NOMO-1 treated with dmso at 0.1 percent for 144 hours (cell line): ENCODE measurements around the gene ATG9B.
A peak's percentile ranks its signal among the peaks of the same experiment; 100 is the strongest.
"Not testable (repeated sequence)": the region's sequence is repeated elsewhere in the genome, so short reads cannot be mapped to it uniquely, and the experiment has no call there.

Experiments used
- DNase-seq: peaks from one replicate; lab custom pipeline; 2025; ENCODE audit not compliant: unreplicated experiment; lab: John Stamatoyannopoulos, UW

The ATG9B gene

DNA sequence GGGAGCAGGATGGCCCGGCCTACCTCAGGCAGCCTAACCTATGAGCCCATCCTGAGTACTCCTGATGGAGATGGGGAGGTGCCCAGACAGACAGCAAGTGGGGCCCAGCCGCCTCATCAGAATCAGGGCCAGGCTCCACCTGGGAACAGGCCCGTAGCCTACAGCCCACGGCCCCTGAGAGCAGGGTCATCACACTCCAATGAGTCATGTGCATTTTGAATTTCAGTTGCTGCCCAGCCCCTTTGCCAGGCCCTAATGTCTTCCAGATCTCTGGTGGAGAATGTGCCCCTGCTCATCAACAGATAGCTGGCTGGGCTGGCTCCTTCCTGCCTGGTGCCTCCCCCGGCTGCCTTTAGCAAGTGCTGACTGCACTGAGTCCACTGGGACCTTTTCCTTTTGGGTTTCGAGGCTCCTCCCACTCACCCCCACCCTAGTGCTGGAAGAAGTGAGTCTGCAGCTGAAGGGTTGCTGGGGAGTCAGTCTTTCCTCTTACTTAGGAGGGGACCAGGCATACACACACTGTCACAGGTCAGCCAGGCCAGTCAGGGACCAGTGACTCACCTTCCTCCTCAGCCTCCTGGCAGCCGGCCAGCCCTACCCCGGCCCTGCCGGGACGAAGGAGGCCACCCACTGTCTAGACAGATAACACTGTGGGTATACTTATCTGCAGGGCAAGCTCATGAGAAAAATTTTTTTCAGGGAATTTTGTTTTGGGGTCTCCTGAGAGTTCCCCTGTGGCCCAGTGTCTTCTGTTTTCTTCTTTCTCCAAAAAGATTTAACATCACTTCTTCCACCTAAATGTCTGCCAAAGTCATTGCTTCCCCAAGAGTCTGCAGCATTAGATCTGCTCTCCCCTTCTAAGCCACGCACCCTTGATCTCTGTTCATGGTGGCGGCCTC, 14.9 kb upstream of the ATG9B start:
- DNase-seq = peak; percentile 14

DNA sequence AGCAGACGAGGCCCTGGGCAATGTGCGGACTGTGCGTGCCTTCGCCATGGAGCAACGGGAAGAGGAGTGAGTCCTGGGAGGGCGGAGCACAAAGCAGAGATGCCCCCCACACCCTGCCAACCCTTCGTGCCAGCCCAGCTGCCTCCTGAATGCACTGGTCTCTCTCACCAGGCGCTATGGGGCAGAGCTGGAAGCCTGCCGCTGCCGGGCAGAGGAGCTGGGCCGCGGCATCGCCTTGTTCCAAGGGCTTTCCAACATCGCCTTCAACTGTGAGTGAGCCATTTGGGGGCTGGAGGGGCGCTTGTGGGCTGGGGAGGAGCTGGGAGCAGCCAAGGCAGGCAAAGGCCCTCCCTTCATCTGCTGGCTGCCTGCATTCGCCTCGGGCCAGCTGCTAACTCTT, 11.6 kb upstream of the ATG9B start:
- no peak for DNase-seq

DNA sequence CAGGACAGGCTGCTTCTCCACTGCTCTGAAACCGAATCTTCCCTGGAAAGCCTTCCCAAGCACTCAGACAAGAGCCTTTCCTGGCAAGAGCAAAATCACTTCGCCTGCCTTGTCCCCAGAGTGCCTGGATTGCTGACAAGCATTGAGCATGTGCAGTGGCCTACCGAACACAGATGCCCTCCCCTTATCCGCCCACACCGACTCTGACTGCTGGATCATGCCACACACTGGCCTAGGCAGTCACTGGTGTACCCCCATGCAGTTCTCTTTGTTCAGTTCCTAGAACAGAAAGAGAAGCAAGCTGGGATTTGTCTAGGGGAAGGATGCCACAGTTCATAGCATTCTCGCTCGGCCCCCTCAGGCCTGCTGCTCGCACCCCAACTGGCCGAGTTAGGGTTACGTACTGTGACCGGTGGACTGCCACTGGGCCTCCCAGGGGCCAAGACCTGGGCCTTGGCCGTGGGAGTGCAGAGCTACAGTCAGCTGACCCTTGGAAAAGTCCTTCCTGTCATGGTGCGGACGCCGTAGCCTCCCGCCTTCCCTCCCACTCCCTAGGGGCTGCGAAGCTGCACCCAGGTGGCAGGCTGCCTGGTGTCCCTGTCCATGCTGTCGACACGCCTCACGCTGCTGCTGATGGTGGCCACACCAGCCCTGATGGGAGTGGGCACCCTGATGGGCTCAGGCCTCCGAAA, 10.9 kb upstream of the ATG9B start:
- no peak for DNase-seq

DNA sequence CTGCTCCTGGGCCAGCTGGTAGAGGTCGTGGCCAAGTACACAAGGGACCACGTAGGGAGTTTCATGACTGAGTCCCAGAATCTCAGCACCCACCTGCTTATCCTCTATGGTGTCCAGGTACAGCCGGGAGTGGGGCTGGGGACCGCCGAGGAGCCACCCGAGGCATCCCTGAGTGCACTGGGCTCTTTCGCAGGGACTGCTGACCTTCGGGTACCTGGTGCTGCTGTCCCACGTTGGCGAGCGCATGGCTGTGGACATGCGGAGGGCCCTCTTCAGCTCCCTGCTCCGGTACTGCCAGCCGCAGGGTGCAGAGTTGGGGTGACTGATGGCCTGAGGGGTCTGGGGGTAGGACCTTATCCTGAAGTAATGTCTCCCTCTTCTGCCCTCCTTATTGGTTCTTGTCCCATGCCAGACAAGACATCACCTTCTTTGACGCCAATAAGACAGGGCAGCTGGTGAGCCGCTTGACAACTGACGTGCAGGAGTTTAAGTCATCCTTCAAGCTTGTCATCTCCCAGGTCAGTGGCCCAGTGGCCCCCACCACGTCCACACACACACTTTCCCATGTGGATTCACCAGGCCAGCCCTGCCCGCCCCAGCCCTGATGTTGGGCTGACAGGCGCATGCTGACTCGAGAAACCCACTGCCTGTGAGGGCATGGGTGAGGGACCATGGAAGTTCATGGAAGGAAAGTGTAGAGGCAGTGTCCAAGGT, 10.2 kb upstream of the ATG9B start:
- DNase-seq = no peak

DNA sequence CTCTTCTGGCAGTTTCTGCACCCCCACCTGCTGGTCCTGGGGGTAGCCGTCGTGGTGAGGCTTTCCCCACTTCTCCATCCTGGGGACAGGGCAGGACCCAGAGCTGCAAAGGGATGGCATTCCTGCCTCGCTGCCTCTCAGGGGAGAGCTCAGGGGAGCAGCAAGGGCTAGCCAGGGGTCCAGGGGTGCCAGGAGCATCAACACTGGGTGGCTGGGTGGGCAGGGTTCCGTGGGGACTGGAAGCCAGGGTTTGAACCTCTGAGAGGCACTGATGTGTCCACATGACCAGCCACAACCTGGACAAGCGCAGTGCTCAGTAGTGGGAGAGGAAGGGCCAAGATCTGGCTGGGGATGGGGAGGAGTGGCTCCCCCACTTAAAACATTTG, 9.6 kb upstream of the ATG9B start:
- DNase-seq = no peak

- DNase-seq = no peak
Measured at GRCh38 chr7:151032936-151033863, 8.9 kb upstream of the ATG9B start.

- no peak for DNase-seq
Measured at GRCh38 chr7:151031011-151031410, 6.7 kb upstream of the ATG9B start.

DNA sequence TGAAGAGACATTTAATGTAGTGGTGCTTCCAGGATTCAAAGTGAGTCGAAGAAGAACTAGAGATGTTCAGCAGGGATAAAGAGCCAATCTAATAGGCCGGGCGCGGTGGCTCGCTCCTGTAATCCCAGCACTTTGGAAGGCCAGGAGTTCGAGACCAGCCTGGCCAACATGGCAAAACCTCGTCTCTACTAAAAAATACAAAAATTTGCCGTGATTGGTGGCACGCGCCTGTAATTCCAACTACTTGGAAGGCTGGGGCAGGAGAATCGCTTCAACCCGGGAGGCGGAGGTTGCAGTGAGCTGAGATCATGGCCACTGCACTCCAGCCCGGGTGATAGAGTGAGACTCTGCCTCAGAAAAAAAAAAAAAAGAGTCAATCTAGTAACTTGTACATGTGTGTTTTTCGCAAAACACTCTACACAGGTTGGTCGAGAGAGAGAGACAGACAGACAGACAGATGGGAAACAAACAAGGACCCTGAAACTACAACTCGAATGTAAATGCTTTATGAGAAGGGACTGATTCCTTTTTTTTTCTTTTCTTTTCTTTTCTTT, 4.7 kb upstream of the ATG9B start:
- no peak for DNase-seq

DNA sequence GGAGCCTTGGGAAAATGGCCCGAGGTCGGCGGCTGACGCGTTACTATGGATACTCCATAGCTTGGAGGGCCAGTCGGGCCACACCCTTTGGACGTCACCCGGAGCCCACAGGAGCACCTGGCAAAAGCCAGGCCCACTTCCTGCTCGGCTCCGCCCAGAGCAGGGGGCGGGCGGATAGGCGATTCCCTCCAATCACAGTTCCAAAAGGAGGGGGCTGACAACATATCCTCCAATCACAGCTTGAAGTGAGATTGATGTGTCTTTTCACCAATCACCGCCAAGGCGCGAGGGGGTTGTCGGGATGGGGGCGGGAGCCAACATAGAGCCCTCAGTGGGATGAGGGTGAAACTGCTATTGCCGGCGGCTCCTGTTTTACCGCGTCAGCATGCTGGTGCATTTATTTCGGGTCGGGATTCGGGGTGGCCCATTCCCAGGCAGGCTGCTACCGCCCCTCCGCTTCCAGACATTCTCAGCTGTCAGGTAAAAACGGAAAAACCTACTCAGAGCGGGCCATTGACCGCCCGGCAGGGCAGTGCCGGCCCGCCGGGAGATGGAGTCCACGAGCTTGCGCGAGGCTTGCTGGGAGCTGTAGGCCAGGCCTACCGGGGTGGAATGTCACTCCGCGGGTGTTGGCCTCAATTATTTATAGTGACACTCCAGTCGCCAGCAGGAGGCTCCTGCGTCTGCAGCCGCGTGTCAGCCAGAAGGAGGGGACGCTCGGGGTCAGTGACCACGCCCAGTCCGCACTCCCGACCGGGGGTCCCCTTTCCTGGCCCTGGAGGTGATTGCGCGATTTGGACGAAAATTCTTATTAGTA, 4.0 kb upstream of the ATG9B start, which contains the start of gene ABCB8:
Gene ABCB8, plus strand, starts transcription at position 320 of the 817 bp plus-strand sequence. Its CDS starts 66 bp downstream, at position 386.
- peak; percentile 90 for DNase-seq

DNA sequence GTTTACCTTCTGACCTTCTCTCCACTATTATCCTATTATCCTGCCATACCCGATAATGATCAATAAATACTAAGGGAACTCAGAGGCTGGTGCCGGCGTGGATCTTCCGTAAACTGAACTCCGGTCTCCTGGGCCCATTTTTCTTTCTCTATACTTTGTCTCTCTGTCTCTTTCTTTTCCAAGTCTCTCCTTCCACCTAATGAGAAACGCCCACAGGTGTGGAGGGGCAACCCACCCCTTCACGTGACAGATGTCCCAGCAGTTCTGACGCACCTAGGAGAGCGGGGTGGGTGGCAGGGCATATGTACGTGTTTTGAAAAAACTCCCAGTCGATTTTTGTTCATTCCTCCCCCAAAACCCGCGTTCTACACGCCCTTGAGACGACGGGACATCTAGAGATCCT, 3.4 kb upstream of the ATG9B start:
- not testable (repeated sequence) for DNase-seq

- DNase-seq = not testable (repeated sequence)
Measured at GRCh38 chr7:151026771-151027727, 2.8 kb upstream of the ATG9B start.

DNA sequence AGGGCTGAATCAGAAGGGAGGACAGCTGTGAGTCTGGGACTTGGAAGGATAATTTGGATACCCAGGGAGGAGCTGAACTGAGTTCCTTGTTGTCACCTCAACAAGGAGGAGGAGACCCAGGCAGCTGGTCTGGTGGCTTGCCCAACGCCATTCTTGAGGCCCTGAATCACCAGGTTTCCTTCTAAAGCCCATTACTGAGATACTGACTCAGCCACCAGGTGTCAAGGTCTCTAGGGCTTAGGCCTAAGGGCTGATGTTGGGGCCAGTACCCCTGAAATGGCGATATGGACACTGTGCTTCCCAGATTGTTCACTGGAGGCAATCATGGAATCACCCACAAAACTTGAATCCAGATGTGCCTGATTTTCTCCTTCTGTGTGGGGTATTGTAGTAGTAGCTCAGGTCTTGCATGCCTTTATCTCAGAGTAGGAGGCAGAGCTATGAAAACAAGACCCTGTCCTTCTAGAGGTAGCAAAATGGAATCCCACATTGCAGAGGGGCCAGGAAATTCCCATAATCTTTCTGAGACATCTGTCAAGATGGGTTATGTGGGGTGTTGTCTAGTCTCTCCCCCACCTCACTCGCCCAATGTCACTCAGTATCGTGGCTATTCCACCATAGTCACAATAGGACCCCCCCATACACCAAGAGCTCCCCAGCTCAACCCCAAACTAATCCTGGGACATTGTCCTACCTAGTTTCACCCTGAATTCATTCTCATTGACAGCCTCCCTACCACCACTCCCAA, 1.8 kb upstream of the ATG9B start:
- DNase-seq = no peak

- DNase-seq = no peak
Measured at GRCh38 chr7:151023232-151023631, 1.1 kb downstream of the ATG9B start.

GRCh38 chr7:151020231-151020630, 4.1 kb downstream of the ATG9B start:
- no peak for DNase-seq

DNA sequence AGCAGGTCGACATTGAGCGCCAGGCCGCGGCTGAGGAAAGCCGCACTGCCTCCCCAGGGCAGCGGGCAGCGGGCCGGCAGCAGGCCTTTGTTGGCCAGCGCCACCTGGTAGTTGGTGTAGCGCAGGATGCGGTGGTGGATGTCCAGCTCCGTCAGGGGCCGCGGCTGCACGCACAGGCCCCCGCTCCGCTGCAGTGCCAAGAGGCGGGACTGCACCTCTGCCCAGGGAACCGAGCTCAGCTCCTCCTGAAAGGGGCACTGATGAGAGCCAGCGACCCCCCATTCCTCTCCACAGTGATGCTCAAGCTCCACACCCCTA, 5.2 kb downstream of the ATG9B start:
- DNase-seq = no peak

GRCh38 chr7:151018421-151019129, 5.7 kb downstream of the ATG9B start:
- DNase-seq = no peak

DNA sequence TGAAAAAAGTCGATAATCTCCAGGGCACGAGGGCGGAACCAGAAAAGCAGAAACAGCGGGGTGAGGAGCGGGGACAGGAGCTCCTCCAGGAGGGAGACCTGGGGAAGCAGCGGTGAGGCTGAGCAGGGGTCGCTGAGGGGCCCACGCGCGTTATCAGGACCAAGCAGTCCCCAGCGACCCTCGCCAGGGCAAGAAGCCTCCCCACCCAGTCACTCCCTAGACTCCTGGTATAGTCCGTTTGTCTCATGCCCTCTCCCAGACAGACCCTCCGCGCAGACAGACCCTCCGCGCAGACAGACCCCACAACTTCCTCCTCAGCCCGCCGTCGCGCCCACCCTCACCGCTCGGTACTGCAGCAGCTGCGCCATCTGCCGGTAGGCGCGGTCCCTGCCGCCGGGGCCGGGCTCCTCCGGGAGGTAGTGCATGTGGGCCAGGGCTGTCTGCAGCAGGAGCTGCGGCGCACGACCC, 6.3 kb downstream of the ATG9B start:
- peak; percentile 19 for DNase-seq
